Keratinocyte (primary cell): ENCODE measurements around the gene HDAC7. TPM values are rescaled to one million over a fixed set of nuclear protein-coding genes. Genes with fewer than 3 reads are reported as not detected.

Source experiments
- DNase-seq: peaks from one replicate; pipeline ENCODE4 v3.0.0-alpha.2; 2011; ENCODE audit warnings: low read depth, missing footprints, low spot score
- FAIRE-seq: peaks from 2 replicates; lab custom pipeline; 2011; peaks lifted over from hg19 to GRCh38; lab: Jason Lieb, UNC
- H2AFZ ChIP-seq: 2 replicates; pipeline ENCODE4 v1.6.0; 2012; ENCODE audit warnings: low read length, control low read depth, inconsistent platforms; ENCODE audit not compliant: control insufficient read depth
- H3K27ac ChIP-seq: 2 replicates; pipeline ENCODE4 v1.5.1; 2011; ENCODE audit warnings: low read length; ENCODE audit not compliant: control insufficient read depth, insufficient read depth
- H3K27me3 ChIP-seq: 3 replicates; pipeline ENCODE4 v1.6.0; 2011; ENCODE audit warnings: low read length; ENCODE audit not compliant: control insufficient read depth, insufficient read depth; ENCODE audit errors: extremely low read depth
- H3K36me3 ChIP-seq, 2 experiments: 2 replicates in 1 of 2; 3 replicates in 1 of 2; pipeline ENCODE4 v1.5.1; 2011; ENCODE audit warnings: low read length in 2 of 2, mild to moderate bottlenecking in 1 of 2; ENCODE audit not compliant: control insufficient read depth in 2 of 2, insufficient read depth in 2 of 2; ENCODE audit errors: extremely low read depth in 1 of 2
- H3K4me1 ChIP-seq: 3 replicates; pipeline ENCODE4 v1.5.1; 2011; ENCODE audit warnings: low read length; ENCODE audit not compliant: control insufficient read depth, insufficient read depth; ENCODE audit errors: extremely low read depth
- H3K4me2 ChIP-seq: 3 replicates; pipeline ENCODE4 v1.6.0; 2011; ENCODE audit warnings: low read depth, low read length; ENCODE audit not compliant: control insufficient read depth, insufficient read depth; ENCODE audit errors: extremely low read depth
- H3K4me3 ChIP-seq, 3 experiments: fragments of 200-600 bp in 1 of 3; sonication (generic) in 1 of 3; 2 replicates in 2 of 3; 3 replicates in 1 of 3; pipeline ENCODE4 v1.5.1; 2011 to 2016; ENCODE audit warnings: low read length in 3 of 3, mild to moderate bottlenecking in 3 of 3, control low read depth in 2 of 3, inconsistent platforms in 1 of 3, low read depth in 1 of 3, mixed read lengths in 1 of 3, mixed run types in 1 of 3, moderate library complexity in 1 of 3; ENCODE audit not compliant: control insufficient read depth in 2 of 3, insufficient read depth in 2 of 3; ENCODE audit errors: extremely low read depth in 1 of 3
- H3K79me2 ChIP-seq: 2 replicates; pipeline ENCODE4 v1.6.0; 2012; ENCODE audit warnings: low read length; ENCODE audit not compliant: control insufficient read depth, insufficient read depth
- H3K9ac ChIP-seq: 3 replicates; pipeline ENCODE4 v1.6.0; 2011; ENCODE audit warnings: low read length; ENCODE audit not compliant: control insufficient read depth, insufficient read depth; ENCODE audit errors: extremely low read depth
- H3K9me1 ChIP-seq: 3 replicates; pipeline ENCODE4 v1.6.0; 2011; ENCODE audit warnings: low read length; ENCODE audit not compliant: control insufficient read depth, insufficient read depth; ENCODE audit errors: extremely low read depth
- H3K9me3 ChIP-seq: 2 replicates; pipeline ENCODE4 v1.5.1; 2012; ENCODE audit warnings: low read depth, low read length; ENCODE audit not compliant: control insufficient read depth
- H4K20me1 ChIP-seq: 3 replicates; pipeline ENCODE4 v1.6.0; 2011; ENCODE audit warnings: low read length; ENCODE audit not compliant: control insufficient read depth, insufficient read depth; ENCODE audit errors: extremely low read depth
- CTCF ChIP-seq, 3 experiments: IDR thresholded peaks in 1 of 3; conservative IDR thresholded peaks in 1 of 3; optimal IDR thresholded peaks in 1 of 3; 2 replicates in 2 of 3; 3 replicates in 1 of 3; pipeline versions ENCODE3 to v1.5.1; 2011; ENCODE audit warnings: low read length in 3 of 3, mild to moderate bottlenecking in 3 of 3, moderate library complexity in 2 of 3, control low read depth in 1 of 3, inconsistent platforms in 1 of 3; ENCODE audit not compliant: insufficient read depth in 2 of 3; ENCODE audit errors: extremely low read depth in 1 of 3
- EZH2 ChIP-seq: IDR thresholded peaks from one replicate; pipeline ENCODE4 v1.6.1; 2012; ENCODE audit warnings: inconsistent platforms, mild to moderate bottlenecking, low read length, moderate library complexity
- dilution Hi-C: fragments of 300-500 bp; cut with MboI; formaldehyde crosslinking; loops from one replicate; pipeline ENCODE4 v1.7.0; 2020; ENCODE audit warnings: low sequenced_read_pairs; ENCODE audit not compliant: extremely low pct_ligation_motif_present
- polyA plus RNA-seq, 5 experiments: library from polyadenylated mRNA; depleted of rRNA in 3 of 5; stranded (reverse) in 3 of 5; stranded (forward) in 1 of 5; unstranded in 1 of 5; fragments of >200 nt; gene quantifications; 1 replicate in 1 of 5; 2 replicates in 3 of 5; 3 replicates in 1 of 5; pipeline versions ENCODE4 v1.2.1 to v1.2.3, GENCODE V29; 2011 to 2012; ENCODE audit warnings: missing spikeins in 2 of 5, low read depth in 1 of 5, low replicate concordance in 1 of 5

Gene HDAC7
- polyA plus RNA-seq, 1 donor (not counting 4 experiments of a cell fraction or from before 2014, with no cell fraction given): 17.0 TPM

GRCh38 chr12:47773858-47774580, 45.7 kb downstream of the HDAC7 start:
- peaks cover 3% of the 10 kb centered on the region for H3K9me1 ChIP-seq
- H4K20me1 ChIP-seq: no peaks in the 10 kb centered on the region
- no peaks in the 10 kb centered on the region for H3K27me3 ChIP-seq
- dilution Hi-C loops: no loop called here
- FAIRE-seq (no peak), DNase-seq (no peak)
- H3K4me3 ChIP-seq: peak overlapping the region; percentile 61 to 85 (median 80)
- peak overlapping the region; percentile 73 for H3K9ac ChIP-seq
- peak overlapping the region; percentile 80 for H2AFZ ChIP-seq
- peaks cover 15% of the 10 kb centered on the region for H3K79me2 ChIP-seq
- peaks cover 2 to 4% of the 10 kb centered on the region in 2 experiments for H3K36me3 ChIP-seq
- no peak for TF ChIP-seq EZH2
- no peak for TF ChIP-seq CTCF (optimal IDR thresholded peaks at IDR 0.05 in 1 of 3, IDR thresholded peaks at IDR 0.05 in 1 of 3, conservative IDR thresholded peaks at IDR 0.05 in 1 of 3; ENCODE audit: extremely low read depth in 1 of 3, insufficient read depth in 2 of 3, low read length in 3 of 3)
- H3K4me1 ChIP-seq: peaks cover 43% of the 10 kb centered on the region
- peak overlapping the region; percentile 89 for H3K4me2 ChIP-seq
- H3K27ac ChIP-seq: peak overlapping the region; percentile 18
- H3K9me3 ChIP-seq: no peaks in the 10 kb centered on the region

- FAIRE-seq (no peak), DNase-seq (no peak)
- Histone ChIP-seq H3K4me2 (peak within 1 kb of the TSS; percentile 89), H4K20me1 (no peaks in the 10 kb centered on the region), H2AFZ (peak within 1 kb of the TSS; percentile 80), H3K4me3 (peak within 1 kb of the TSS; percentile 61 to 85 (median 80)), H3K9me1 (peaks cover 3% of the 10 kb centered on the region), H3K79me2 (peaks cover 15% of the 10 kb centered on the region), H3K9ac (peak within 1 kb of the TSS; percentile 73), H3K9me3 (no peaks in the 10 kb centered on the region), H3K27me3 (no peaks in the 10 kb centered on the region), H3K4me1 (peaks cover 50% of the 10 kb centered on the region), H3K27ac (peak within 1 kb of the TSS; percentile 24), H3K36me3 (peaks cover 2 to 4% of the 10 kb centered on the region in 2 experiments)
- no peak for TF ChIP-seq EZH2
- peak; percentile 25 to 53 (median 46) for TF ChIP-seq CTCF (optimal IDR thresholded peaks at IDR 0.05 in 1 of 3, IDR thresholded peaks at IDR 0.05 in 1 of 3, conservative IDR thresholded peaks at IDR 0.05 in 1 of 3; ENCODE audit: extremely low read depth in 1 of 3, insufficient read depth in 2 of 3, low read length in 3 of 3)
- dilution Hi-C loops: no loop called here
Measured at GRCh38 chr12:47773062-47773857, 46.4 kb downstream of the HDAC7 start, which contains the start of gene SLC48A1. Gene SLC48A1, plus strand, starts transcription at chr12:47773238. Its CDS starts 67 bp downstream, at chr12:47773305.
